ENCODE results near the gene BAZ1A. TPM values are rescaled to one million over a fixed set of nuclear protein-coding genes. Genes with fewer than 3 reads are reported as not detected.
"Not testable (repeated sequence)": the region's sequence is repeated elsewhere in the genome, so short reads cannot be mapped to it uniquely, and the experiment has no call there.

Gene BAZ1A
- total RNA-seq, 2 donors from 2014 or later: 61.0 to 71.7 TPM

GRCh38 chr14:34806257-34806656, 68.9 kb downstream of the BAZ1A start:
- ATAC-seq (no peak), DNase-seq (ENCODE audit: low spot score in 2 of 2) (no peak)
- Mint-ChIP-seq H3K27ac (peak overlapping the region in 1 of 2 donors; percentile 50), H3K36me3 (peaks cover 24 to 52% of the 10 kb centered on the region in 2 donors), H3K9me3 (peaks cover 0 to 15% of the 10 kb centered on the region in 2 donors)

- Mint-ChIP-seq H3K36me3 (peaks cover 33 to 64% of the 10 kb centered on the region in 2 donors), H3K27ac (no peak overlapping the region), H3K9me3 (peaks cover 0 to 15% of the 10 kb centered on the region in 2 donors)
- no peak for ATAC-seq
- no peak for DNase-seq (ENCODE audit: low spot score in 2 of 2)
These were observed 70.2 kb downstream of the BAZ1A start for GRCh38 chr14:34804933-34805332.

- H3K36me3 Mint-ChIP-seq: peaks cover 16 to 32% of the 10 kb centered on the region in 2 donors
- not testable (repeated sequence) for H3K27ac Mint-ChIP-seq; H3K9me3 Mint-ChIP-seq; DNase-seq (ENCODE audit: low spot score in 2 of 2); ATAC-seq
These were observed 76.3 kb downstream of the BAZ1A start for GRCh38 chr14:34798861-34799260.

DNA sequence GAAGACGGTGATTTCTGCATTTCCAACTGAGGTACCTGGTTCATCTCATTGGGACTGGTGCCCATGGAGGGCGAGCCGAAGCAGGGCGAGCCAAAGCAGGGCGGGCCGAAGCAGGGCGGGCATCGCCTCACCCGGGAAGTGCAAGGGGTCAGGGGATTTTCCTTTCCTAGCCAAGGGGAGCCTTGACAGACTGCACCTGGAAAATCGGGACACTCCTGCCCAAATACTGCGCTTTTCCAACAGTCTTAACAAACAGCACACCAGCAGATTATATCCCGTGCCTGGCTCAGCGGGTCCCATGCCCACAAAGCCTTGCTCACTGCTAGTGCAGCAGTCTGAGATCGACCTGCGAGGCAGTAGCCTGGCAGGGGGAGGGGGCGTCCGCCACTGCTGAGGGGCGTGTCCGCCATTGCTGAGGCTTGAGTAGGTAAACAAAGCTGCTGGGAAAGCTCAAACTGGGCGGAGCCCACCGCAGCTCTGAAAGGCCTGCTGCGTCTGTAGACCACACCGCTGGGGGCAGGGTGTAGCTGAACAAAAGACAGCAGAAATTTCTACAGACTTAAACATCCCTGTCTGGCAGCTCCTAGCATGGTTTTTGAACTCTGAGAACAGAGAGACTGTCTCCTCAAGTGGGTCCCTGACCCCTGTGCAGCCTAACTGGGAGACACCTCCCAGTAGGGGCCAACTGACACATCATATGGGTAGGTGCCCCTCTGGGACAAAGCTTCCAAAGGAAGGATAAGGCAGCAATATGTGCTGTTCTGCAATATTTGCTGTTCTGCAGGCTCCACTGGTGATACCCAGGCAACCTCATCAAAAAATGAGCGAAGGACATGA, 77.2 kb downstream of the BAZ1A start:
- no peak overlapping the region for H3K27ac Mint-ChIP-seq
- DNase-seq (ENCODE audit: low spot score in 2 of 2) (no peak), ATAC-seq (no peak)
- peaks cover 16 to 31% of the 10 kb centered on the region in 2 donors for H3K36me3 Mint-ChIP-seq
- no peaks in the 10 kb centered on the region for H3K9me3 Mint-ChIP-seq

DNA sequence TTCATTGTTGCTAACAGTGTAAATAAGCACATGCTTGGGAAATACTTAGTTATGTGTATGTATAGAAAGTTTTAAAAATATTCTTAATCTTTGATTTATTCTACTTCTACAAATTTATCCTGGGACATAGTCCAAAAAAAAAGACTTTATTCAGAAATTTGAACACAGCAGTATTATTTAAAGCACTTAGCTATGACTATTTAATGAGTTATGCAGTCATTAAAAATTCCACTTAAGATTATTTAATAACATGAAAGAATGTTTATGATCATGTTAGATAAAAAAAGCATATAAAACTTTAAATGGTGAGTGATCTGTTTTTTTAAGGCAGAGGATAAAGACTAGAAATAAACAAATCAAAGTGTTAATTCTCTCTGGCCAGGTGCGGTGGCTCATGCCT, 78.3 kb downstream of the BAZ1A start:
- DNase-seq (ENCODE audit: low spot score in 2 of 2) (no peak), ATAC-seq (no peak)
- H3K27ac Mint-ChIP-seq: no peak overlapping the region
- peaks cover 10 to 23% of the 10 kb centered on the region in 2 donors for H3K36me3 Mint-ChIP-seq
- H3K9me3 Mint-ChIP-seq: no peaks in the 10 kb centered on the region

GRCh38 chr14:34794941-34795340, 80.2 kb downstream of the BAZ1A start:
- H3K27ac Mint-ChIP-seq: no peak overlapping the region
- no peaks in the 10 kb centered on the region for H3K9me3 Mint-ChIP-seq
- peaks cover under 1 to 17% of the 10 kb centered on the region in 2 donors for H3K36me3 Mint-ChIP-seq
- ATAC-seq: no peak
- no peak for DNase-seq (ENCODE audit: low spot score in 2 of 2)

DNA sequence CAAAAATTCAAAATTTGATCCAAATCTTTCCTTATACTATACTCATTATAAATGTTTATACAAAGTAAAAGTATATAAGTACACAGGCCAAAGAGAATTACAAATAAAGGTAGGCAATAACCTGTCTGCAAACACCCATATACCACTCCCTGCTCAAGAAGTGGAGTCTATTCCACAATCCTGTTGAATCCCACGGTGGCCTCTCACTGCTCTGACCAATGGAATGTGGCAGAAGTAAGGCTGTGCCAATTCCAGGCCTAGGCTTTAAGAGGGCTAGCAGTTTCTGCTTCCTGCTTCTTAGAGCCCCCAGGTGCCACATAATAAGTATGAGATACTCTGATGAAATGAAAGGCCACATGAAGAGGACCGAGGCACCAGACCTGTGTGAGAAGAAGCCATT, 80.9 kb downstream of the BAZ1A start:
- peaks cover 0 to 11% of the 10 kb centered on the region in 2 donors for H3K36me3 Mint-ChIP-seq
- DNase-seq (ENCODE audit: low spot score in 2 of 2) (no peak), ATAC-seq (no peak)
- H3K9me3 Mint-ChIP-seq: no peaks in the 10 kb centered on the region
- no peak overlapping the region for H3K27ac Mint-ChIP-seq

- ATAC-seq (no peak), DNase-seq (ENCODE audit: low spot score in 2 of 2) (no peak)
- Mint-ChIP-seq H3K36me3 (peaks cover 0 to 11% of the 10 kb centered on the region in 2 donors), H3K9me3 (no peaks in the 10 kb centered on the region), H3K27ac (no peak overlapping the region)
These were observed 82.6 kb downstream of the BAZ1A start for GRCh38 chr14:34792598-34792997.

DNA sequence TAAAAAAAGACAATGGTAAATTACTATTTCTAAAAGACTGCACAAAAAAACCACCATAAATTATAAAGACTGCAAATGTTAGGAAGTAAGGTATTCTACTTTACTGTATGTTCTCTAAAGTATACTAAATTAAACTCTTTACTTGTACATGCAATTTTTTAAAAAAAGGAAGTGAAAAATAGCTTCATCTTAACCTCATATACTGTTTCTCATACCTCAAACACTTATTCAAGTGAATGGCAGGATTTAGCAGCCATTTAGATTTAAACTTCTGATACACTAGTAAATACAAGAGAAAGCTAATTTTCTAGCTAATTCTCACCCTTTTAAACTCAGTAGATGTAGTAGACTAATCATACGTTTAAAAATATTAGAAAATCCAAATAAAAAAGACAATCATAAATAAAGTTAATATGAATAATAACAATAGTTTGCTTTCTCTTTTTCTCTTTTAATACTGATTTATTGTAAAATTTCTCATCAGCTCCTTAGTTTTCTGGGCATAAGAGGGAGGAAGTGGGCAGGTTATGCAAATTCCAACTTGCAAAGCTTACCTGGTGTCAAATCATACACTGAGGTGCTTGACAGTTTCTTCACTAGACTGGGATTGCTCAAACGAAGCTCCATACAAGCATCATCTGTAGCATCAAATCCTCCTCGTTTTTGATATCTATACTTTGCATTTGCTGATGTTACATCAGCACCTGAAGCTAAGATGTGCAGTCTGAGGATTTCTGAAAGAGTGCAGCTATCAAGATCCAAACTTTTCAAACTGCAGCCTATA, 89.7 kb downstream of the BAZ1A start:
- Mint-ChIP-seq H3K27ac (peak overlapping the region in 1 of 2 donors; percentile 4), H3K36me3 (peaks cover 0 to 25% of the 10 kb centered on the region in 2 donors), H3K9me3 (no peaks in the 10 kb centered on the region)
- DNase-seq (ENCODE audit: low spot score in 2 of 2) (no peak), ATAC-seq (no peak)

- Mint-ChIP-seq H3K9me3 (no peaks in the 10 kb centered on the region), H3K36me3 (peaks cover 0 to 37% of the 10 kb centered on the region in 2 donors), H3K27ac (no peak overlapping the region)
- DNase-seq (ENCODE audit: low spot score in 2 of 2) (no peak), ATAC-seq (no peak)
These were observed 93.1 kb downstream of the BAZ1A start for GRCh38 chr14:34782031-34782430.

DNA sequence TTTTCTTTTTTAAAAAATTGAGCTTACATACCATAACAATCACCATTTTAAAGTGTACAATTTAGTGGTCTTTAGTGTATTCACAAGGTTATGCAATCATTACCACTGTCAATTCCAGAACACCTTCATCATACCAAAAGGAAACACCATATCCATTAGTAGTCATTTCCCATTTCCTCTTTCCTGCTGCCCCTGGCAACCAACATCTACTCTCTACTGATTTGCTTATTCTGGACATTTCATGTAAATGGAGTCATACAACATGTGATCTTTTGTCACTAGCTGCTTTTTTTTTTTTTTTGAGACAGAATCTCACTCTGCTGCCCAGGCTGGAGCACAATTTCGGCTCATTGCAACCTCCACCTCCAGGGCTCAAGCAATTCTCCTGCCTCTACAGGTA, 93.9 kb downstream of the BAZ1A start:
- no peaks in the 10 kb centered on the region for H3K9me3 Mint-ChIP-seq
- peak overlapping the region in 1 of 2 donors; percentile 41 for H3K27ac Mint-ChIP-seq
- no peak for DNase-seq (ENCODE audit: low spot score in 2 of 2)
- peak; percentile 29 to 64 for ATAC-seq
- H3K36me3 Mint-ChIP-seq: peaks cover 0 to 37% of the 10 kb centered on the region in 2 donors

DNA sequence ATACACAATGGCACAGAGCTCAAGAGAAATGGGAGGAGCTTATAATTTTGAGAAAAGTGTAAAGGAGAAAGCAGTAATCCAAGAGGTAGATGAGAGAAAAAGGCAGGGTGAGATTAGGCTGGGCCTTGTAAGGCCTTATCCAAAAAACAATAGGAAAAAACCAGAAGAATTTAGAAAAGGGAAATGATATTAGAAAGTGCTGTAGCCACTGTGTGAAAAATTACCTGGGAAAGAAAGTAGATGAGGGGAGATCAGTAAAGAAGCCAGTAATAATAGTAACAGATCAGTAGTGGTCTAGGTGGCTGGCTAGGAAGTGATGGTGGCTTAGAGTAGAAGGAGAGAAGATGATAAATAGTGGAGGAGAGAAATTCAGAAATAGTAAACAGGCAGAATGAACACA, 94.5 kb downstream of the BAZ1A start:
- no peaks in the 10 kb centered on the region for H3K9me3 Mint-ChIP-seq
- peak overlapping the region; percentile 17 to 56 for H3K27ac Mint-ChIP-seq
- no peak for ATAC-seq
- peaks cover 0 to 41% of the 10 kb centered on the region in 2 donors for H3K36me3 Mint-ChIP-seq
- DNase-seq (ENCODE audit: low spot score in 2 of 2): no peak

DNA sequence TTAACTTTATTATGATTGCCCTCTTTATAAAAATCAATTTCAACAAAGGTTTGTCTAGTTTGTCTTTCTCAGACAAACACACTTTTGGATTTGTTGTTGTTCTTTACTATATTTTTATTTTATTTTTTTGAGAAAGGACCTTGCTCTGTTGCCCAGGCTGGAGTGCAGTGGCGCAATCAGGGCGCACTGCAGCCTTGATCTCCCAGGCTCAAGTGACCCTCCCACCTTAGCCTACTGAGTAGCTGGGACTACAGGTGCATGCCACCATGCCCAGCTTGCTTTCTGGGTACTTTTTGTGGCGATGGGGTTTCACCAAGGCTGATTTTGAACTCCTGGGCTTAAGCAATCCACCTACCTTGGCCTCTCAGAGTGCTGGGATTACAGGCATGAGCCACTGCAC, 96.4 kb downstream of the BAZ1A start:
- Mint-ChIP-seq H3K36me3 (peaks cover 0 to 35% of the 10 kb centered on the region in 2 donors), H3K9me3 (no peaks in the 10 kb centered on the region), H3K27ac (no peak overlapping the region)
- DNase-seq (ENCODE audit: low spot score in 2 of 2) (no peak), ATAC-seq (no peak)

- Mint-ChIP-seq H3K27ac (peak overlapping the region in 1 of 2 donors; percentile 39), H3K9me3 (no peaks in the 10 kb centered on the region), H3K36me3 (peaks cover 0 to 20% of the 10 kb centered on the region in 2 donors)
- ATAC-seq: no peak
- no peak for DNase-seq (ENCODE audit: low spot score in 2 of 2)
These were observed 98.5 kb downstream of the BAZ1A start for GRCh38 chr14:34776611-34777010.

GRCh38 chr14:34775922-34776321, 99.2 kb downstream of the BAZ1A start:
- Mint-ChIP-seq H3K36me3 (peaks cover 0 to 20% of the 10 kb centered on the region in 2 donors), H3K9me3 (no peaks in the 10 kb centered on the region), H3K27ac (no peak overlapping the region)
- DNase-seq (ENCODE audit: low spot score in 2 of 2) (no peak), ATAC-seq (no peak)

DNA sequence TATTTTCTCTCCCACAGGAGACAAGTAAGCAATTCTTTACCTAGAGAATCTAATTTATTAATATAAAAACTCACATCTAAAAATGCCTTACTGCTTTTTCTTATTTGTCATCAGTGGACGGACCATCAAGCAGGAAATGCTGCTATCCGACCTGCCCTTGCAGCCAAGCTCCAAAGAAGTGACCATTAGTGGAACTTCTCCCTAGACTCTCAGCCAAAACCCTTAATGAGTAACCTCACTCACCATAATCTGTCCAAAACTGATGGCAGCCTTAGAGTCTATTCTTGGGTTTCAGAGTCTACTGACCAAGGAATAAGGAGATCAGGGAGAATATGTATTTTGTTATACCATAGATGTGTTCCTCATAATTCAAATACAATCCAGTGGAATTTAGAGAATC, 99.8 kb downstream of the BAZ1A start:
- ATAC-seq (no peak), DNase-seq (ENCODE audit: low spot score in 2 of 2) (no peak)
- Mint-ChIP-seq H3K36me3 (peaks cover 0 to 18% of the 10 kb centered on the region in 2 donors), H3K27ac (no peak overlapping the region), H3K9me3 (no peaks in the 10 kb centered on the region)

GRCh38 chr14:34770901-34771300, 104.3 kb downstream of the BAZ1A start:
- H3K9me3 Mint-ChIP-seq: no peaks in the 10 kb centered on the region
- no peak for ATAC-seq
- no peak overlapping the region for H3K27ac Mint-ChIP-seq
- DNase-seq (ENCODE audit: low spot score in 2 of 2): no peak
- H3K36me3 Mint-ChIP-seq: peaks cover 0 to 6% of the 10 kb centered on the region in 2 donors

All from activated naive CD4-positive, alpha-beta T cell treated with anti-CD3 and anti-CD28 coated beads, Interleukin-2, amount 50 U/mL, for 72 hours (primary cell).